ENCODE data around the gene CABP4.

Gene CABP4

GRCh38 chr11:67500484-67500821 is 45.3 kb downstream of the CABP4 start:
- no peak for DNase-seq

- DNase-seq: no peak
Observed at GRCh38 chr11:67500831-67501715, 45.9 kb downstream of the CABP4 start.

GRCh38 chr11:67501854-67502253 is 46.7 kb downstream of the CABP4 start:
- DNase-seq: no peak

- DNase-seq: no peak
Observed at GRCh38 chr11:67502328-67502979, 47.3 kb downstream of the CABP4 start.

GRCh38 chr11:67503119-67504004 is 48.2 kb downstream of the CABP4 start:
- no peak for DNase-seq

- no peak for DNase-seq
Observed at GRCh38 chr11:67504005-67504949, 49.1 kb downstream of the CABP4 start.

GRCh38 chr11:67504950-67505581 is 49.9 kb downstream of the CABP4 start, which contains the start of gene PITPNM1:
Gene PITPNM1, minus strand, starts transcription at chr11:67505363. Its CDS starts 1,183 bp downstream, at chr11:67504180.
- DNase-seq: no peak

GRCh38 chr11:67505605-67506396 is 50.6 kb downstream of the CABP4 start:
- peak; percentile 28 for DNase-seq

- no peak for DNase-seq
Observed at GRCh38 chr11:67506426-67507051, 51.4 kb downstream of the CABP4 start.

- no peak for DNase-seq
Observed at GRCh38 chr11:67507242-67507863, 52.2 kb downstream of the CABP4 start.

GRCh38 chr11:67507864-67508485 is 52.8 kb downstream of the CABP4 start, which contains the start of gene CDK2AP2:
Gene CDK2AP2, minus strand, starts transcription at chr11:67508162. Its CDS starts 80 bp downstream, at chr11:67508082.
- DNase-seq: peak; percentile 84

GRCh38 chr11:67508486-67509121 is 53.5 kb downstream of the CABP4 start:
- peak; percentile 58 for DNase-seq

- DNase-seq: no peak
Observed at GRCh38 chr11:67510023-67510345, 54.8 kb downstream of the CABP4 start.

Measured in SIG-M5 (cell line).